GM11168 (cell line): ENCODE results near the gene HEMK1.

Experiments used
- in situ Hi-C: fragments of 300-500 bp; cut with MboI; formaldehyde crosslinking; loops from one replicate; pipeline ENCODE4 v1.12.0; 2022; ENCODE audit warnings: low sequenced_read_pairs; ENCODE audit not compliant: unreplicated experiment

Gene HEMK1

DNA sequence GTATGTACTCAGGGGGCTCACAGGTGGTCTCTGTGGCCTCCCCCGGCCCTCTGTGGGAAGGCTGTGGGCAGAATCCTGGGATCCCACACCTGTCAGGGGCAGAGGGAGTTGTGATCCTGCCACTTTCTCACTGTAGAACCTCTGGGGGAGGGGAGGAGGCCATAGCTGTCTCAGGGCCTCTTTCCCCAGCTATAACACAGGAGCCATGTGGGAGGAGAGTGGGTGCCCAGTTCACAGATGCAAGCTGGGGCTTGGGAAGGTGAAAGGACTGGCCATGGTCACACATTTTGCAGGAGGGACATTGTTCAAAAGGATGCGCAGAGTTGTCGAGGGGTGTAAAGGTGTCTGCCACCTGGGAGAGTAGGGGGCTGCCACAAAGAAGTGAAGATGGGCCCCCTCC lies 59.3 kb downstream of the HEMK1 start:
- in situ Hi-C loops, result loop anchor here (10.0 kb wide), 1 partner anchor 686 kb away; no protein-coding TSS in a partner anchor

DNA sequence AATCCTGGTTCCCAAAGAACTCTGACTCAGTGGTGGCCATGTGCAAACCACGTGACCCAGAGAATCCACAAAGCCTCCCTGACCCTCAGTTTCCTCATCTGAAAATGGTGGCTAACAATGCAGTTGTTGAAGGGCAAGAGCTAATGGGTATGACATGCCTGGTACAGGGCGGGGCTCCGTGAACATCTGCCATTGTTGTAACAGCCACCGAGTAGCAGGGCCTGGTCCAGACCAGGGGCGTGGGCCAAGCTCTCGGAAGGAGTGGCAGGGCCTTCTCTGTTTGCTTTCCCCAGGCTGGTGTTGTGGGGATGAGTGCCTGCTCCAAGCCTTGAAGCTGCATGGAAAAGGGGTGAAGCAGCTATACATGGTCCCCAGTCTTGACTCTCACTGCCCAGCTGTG lies 61.1 kb downstream of the HEMK1 start:
- in situ Hi-C loops, result no loop called here

DNA sequence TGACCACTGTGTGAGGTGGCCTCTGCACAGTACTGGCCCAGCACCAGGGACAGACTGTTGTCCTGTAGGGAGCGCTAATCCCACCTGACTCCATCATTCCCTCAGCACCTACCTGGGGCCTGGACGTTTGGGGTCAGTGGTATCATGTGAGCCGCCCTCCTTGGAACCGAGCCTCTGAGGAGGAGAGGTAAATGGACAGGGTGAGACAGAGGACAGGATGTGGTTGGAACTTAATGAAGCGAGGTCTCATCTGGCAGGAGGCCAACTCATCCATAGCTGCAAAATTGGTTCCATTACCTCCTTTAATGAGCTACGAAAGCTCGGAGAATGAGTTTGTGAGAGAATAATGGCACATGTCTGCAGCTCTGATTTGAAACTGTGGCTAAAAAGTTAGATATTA lies 61.6 kb downstream of the HEMK1 start:
- in situ Hi-C loops, result no loop called here

DNA sequence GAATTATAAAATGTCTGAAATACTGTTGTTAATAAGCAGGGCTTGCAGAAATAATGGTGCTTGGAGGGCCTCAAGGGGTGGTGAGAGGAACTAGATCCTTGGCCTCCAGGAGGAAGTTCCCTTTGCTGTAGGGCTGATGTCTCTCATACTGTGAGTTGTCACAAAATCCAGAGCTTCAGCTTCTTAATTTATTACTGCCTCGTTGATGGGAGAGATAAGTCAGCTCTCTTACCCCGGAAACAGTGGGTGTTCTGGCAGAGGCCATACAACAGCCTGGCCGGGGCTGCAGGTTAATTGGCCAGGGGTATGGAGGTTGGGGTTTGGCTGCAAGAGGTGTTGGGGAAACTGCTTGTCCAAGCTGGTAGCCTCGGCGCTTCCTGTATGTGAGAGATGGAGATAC lies 63.1 kb downstream of the HEMK1 start:
- in situ Hi-C loops, result no loop called here

DNA sequence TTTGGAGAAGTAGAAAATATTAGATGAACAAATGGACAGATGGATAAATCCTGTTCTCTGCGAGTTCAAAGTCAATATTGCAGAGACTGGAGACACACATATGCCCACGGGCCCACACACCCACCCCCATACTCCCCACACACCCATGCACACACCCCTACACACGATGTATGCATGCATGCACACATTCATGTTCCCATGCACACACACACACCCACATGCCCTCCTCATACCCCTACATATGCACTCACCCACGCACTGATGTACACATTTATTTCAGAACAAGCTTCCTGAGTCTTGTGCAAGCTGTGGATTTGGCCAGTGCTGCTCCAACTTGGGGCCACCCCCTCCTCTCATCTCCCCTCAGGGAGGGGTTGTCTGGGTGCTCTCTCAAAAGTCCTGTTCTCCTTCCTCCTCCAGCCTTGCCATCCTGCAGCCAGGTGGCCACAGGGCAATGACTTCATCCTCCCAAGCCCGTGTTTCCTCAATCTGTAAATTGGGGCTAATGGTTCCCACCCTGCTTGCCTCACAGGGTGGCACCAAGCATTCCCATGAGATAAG lies 64.0 kb downstream of the HEMK1 start:
- in situ Hi-C loops, result no loop called here

DNA sequence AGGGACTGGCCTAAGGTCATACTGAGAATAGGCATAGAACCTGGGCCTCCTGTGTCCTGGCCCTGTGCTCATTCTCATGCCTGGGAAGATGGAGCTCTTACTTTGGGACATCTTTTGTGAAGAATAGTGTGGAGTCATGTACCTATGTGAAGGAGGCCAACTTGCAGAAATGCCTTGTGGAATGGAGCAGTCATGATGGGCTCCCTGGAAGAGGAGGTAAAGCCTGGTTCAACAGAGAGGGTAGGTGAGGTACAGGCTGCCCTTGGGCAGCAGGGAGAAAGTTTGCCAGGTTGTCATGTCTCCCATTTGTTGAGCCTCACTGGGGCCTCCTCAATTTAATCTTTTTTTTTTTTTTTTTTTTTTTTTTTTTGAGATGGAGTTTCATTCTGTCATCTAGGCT lies 65.7 kb downstream of the HEMK1 start:
- in situ Hi-C loops, result no loop called here

DNA sequence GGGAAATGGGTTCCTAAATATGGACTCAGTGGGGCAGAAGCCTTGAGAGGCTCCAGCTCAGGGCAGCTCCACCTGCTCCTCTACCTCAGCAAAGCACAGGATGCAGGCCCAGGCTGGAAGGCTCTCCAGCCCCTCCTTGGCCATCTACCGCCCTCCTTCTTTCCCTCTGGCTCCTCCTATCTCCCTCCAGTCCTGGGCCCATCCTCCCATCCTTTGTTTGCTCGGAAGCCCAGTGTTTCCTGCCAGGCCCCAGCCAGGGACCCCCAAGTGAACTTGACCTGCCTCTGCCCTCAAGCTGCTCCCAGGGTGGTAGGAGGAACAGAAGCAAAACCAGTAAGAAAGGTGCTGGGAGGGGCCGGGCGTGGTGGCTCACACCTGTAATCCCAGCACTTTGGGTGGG lies 67.7 kb downstream of the HEMK1 start:
- in situ Hi-C loops, result no loop called here

DNA sequence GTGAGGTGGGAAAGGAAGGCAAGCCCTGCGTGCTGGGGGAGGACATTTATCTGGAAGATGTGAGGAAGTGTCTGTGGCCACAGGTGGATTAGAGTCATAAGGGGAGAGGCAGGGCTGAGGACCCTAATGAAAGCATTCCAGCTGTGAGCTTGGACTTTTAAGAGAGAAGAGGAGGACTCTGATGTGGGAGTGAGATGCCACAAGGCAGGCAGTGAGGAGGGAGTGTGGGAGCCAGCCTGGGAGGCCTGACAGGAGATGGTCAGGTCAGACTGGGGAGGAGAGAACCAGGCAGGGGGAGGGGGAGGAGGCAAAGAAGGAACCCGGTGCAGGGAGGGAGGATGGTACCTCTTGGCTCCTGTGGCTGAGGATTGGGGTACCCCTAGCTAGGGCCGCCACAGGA lies 68.6 kb downstream of the HEMK1 start:
- in situ Hi-C loops, result no loop called here

DNA sequence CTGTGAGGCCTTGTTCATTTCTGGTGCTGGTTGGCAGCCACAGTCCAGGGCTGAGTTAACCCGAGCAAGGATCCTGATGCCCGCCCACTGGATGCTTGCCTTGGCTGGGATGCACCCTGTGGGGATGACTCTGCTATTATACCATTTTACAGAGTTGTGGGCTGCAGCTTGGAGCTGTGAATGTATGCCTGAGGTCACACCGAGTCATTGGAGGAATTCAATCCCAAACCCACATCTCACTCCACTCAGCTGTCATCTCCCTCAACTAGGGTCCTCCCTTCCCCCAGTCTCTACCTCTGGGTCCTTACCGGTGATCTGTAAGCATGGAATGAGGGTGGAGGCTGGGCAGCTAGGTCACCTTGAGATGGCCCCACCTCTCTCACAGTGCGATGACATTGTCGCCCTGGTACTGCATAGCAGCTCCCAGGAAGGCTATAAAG lies 69.8 kb downstream of the HEMK1 start:
- in situ Hi-C loops, result no loop called here

DNA sequence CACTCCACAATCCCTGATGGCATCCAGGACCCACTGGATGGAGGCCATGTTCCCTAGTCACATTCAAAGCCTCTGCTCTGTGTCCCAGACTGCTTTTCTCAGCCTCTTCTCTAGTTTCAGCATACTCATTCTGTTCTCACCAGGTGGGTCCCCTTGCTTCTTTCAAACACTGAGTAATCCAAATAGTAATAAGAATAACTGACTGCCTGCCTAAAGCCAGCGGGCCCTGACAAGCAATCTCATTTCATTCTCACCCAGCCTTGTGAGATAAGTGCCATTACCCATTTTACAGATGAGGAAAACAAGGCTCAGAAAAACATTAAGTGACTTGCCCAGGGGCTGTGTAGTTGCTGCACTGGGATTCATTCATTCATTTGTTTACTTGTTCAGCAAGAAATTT lies 73.1 kb downstream of the HEMK1 start:
- in situ Hi-C loops, result no loop called here

DNA sequence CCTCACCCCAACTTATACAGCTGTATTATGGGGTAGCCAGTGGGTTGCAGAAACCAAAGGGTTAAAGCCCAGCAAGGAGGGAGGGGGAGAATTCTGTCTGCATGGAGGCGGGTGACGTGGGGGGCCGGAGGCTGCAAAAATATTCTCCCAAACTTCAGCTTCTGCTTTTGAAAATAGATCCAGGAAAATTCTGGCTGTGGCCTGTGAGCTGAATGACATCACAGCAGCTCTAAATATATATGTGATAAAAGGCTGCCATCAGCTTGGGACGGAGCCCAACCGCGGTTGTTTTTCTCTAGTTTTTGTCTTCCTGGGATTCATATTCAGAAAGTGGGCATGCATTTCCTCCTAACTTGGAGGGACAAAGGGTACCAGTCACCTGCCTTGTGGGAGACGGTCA lies 75.2 kb downstream of the HEMK1 start:
- in situ Hi-C loops, result no loop called here

DNA sequence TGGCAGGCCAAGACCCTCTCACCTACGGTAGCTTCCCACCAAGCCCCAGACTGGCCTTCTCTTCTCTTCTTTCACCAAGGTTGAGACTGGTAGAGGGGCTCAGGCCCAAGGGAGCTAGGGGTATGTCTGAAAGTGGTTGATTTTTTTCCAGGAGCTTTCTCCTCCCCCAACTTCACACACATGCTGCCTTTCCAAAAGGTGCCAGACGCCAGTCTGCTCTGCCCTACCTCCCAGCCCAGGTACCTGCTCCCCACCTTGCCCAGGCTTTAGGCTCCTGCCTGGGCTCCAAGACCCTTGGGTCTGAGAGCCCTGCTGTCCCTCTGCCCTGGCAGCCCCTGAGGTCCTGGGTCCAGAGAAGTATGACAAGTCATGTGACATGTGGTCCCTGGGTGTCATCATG lies 76.1 kb downstream of the HEMK1 start:
- in situ Hi-C loops, result no loop called here
